ENCODE measurements around the gene CRHR1.

Gene CRHR1

GRCh38 chr17:45775576-45776011 lies 8.5 kb upstream of the CRHR1 start:
- no peak for DNase-seq (ENCODE audit: extremely low read depth, low read depth)
- TF ChIP-seq CTCF (IDR thresholded peaks at IDR 0.05; ENCODE audit: low read depth, low read length), result no peak

GRCh38 chr17:45776896-45777295 lies 7.2 kb upstream of the CRHR1 start:
- no peak for DNase-seq (ENCODE audit: extremely low read depth, low read depth)
- TF ChIP-seq CTCF (IDR thresholded peaks at IDR 0.05; ENCODE audit: low read depth, low read length), result no peak

- no peak for DNase-seq (ENCODE audit: extremely low read depth, low read depth)
- TF ChIP-seq CTCF (IDR thresholded peaks at IDR 0.05; ENCODE audit: low read depth, low read length), result no peak
These were observed 6.7 kb upstream of the CRHR1 start for GRCh38 chr17:45777388-45777787.

GRCh38 chr17:45780921-45781320 lies 3.2 kb upstream of the CRHR1 start:
- no peak for TF ChIP-seq CTCF (IDR thresholded peaks at IDR 0.05; ENCODE audit: low read depth, low read length)
- DNase-seq (ENCODE audit: extremely low read depth, low read depth), result no peak

- no peak for DNase-seq (ENCODE audit: extremely low read depth, low read depth)
- no peak; the same call in 1 of the 2 replicates for TF ChIP-seq CTCF (IDR thresholded peaks at IDR 0.05; ENCODE audit: low read depth, low read length)
These were observed 1.1 kb upstream of the CRHR1 start for GRCh38 chr17:45782889-45783592.

- TF ChIP-seq CTCF (IDR thresholded peaks at IDR 0.05; ENCODE audit: low read depth, low read length), result no peak
These were observed 377 bp upstream of the CRHR1 start for GRCh38 chr17:45783593-45784292.

GRCh38 chr17:45784741-45785479 lies 790 bp downstream of the CRHR1 start:
- DNase-seq (ENCODE audit: extremely low read depth, low read depth), result no peak
- TF ChIP-seq CTCF (IDR thresholded peaks at IDR 0.05; ENCODE audit: low read depth, low read length), result no peak

More at GRCh38 chr17:45783593-45784292, 377 bp upstream of the CRHR1 start:
- DNase-seq (ENCODE audit: extremely low read depth, low read depth), result no peak
